Brain pericyte (primary cell): Measurements from ENCODE around the gene ASCL2.

Experiments used
- DNase-seq: peaks from one replicate; pipeline ENCODE4 v3.0.0-alpha.2; 2012; ENCODE audit warnings: low read depth, low spot score

The ASCL2 gene

GRCh38 chr11:2234963-2235362 lies 35.4 kb downstream of the ASCL2 start:
- no peak for DNase-seq

DNA sequence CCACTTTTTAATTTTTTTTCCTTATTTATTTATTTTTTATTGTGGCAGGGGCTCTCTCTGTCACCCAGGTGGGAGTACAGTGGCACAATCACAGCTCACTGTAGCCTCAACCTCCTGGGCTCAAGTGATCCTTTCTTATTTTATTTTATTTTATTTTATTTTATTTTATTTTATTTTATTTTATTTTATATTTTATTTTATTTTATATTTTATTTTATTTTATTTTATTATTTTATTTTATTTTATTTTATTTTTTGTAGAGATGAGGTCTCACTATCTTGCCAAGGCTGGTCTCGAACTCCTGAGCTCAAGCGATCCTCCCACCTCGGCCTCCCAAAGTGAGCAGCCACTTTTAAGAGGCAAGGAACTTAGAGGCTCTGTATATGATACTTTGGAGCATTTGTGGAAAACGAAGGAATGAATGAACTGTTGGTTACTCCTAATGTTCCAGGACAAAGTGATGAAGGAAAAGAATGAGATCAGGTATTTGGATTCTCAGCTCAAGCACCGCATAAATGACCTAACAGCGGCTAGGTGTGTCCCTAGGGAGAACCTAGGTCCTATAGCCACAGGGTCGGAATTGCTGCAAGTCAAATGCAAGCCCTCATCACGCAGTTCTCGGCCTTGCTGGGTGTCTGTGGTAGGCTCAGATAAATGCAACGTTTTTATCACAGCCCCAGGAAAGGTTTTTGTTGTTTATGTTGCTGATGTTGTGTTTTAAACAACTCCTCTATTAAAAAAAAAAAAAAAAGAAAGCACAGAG lies 36.5 kb downstream of the ASCL2 start:
- no peak for DNase-seq

- no peak for DNase-seq
Measured at GRCh38 chr11:2229713-2230297, 40.6 kb downstream of the ASCL2 start.

- no peak for DNase-seq
Measured at GRCh38 chr11:2224254-2224653, 46.1 kb downstream of the ASCL2 start.

GRCh38 chr11:2223153-2223794 lies 47.1 kb downstream of the ASCL2 start:
- no peak for DNase-seq

GRCh38 chr11:2222451-2222850 lies 47.9 kb downstream of the ASCL2 start:
- DNase-seq, result no peak

DNA sequence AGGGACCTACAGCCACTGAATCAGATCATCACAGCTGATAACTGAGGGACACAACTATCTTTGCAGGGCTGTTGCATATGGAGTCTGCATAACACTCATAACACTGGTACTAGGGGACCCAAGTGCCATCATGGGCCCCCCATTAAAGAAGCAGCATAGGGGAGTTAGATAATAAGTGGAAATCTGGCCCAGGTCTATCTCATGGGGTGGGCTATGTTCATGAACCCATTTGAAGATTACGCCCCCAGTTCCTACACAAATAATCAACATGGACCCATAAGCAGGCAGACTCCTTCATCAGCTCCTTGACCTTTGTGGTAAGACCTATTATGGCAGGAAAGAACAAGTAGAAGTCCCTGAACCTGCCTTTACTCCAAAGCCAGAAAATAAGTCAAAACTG lies 48.8 kb downstream of the ASCL2 start:
- DNase-seq, result no peak

GRCh38 chr11:2221024-2221423 lies 49.4 kb downstream of the ASCL2 start:
- DNase-seq, result no peak

DNA sequence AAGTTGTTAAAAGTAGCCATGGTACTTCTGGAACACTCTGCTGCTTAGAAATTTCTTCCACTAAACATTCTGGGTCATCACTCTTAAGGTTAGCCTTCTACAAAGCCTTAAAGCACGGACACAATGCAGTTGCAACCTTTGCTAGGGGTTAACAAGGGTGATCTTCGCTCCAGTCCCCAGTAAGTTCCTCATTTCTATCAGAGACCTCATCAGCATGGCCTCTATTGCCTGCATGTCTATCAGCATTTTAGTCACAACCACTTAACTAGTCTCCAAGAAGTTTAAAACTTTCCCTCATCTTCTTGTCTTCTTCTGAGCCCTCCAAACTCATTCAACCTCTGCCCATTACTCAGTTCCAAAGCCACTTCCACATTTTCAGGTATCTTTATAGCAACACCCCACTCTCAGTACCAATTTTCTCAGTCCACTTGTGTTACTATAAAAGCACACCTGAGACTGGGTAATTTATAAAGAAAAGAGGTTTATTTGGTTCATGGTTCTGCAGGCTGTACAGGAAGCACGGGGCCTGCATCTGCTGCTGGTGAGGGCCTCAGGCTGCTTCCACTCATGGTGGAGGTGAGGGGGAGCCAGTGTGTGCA lies 50.1 kb downstream of the ASCL2 start:
- DNase-seq, result no peak

DNA sequence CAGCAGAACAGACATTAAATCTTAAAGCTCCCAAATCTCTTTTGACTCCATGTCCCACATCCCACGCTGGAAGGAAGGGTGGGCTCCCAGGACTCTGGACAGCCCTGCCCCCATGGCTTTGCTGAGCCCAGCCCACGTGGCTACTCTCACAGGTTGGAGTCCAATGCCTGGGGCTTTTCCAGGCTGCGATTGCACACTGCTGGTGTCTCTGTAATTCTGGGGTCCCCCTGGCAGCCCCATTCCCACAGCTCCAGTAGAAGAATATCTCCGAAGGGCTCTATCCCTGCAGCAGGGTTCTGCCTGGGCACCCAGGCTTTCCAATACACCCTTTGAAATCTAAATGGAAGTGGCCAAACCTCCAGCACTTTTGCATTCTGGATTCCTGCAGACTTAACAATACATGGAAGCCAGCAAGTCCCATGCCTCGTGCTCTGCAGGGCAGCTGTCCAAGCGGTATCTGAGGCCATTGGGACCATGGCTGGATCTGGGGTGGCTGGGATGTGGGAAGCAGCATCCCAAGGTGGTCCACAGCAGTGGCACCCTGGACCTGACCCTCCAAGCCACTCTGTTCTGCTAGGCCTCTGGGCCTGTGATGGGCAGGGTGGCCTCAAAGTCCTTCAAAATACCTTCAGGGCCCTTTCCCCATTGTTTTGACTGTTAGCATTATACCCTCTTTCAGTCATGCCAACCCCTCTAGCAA lies 50.9 kb downstream of the ASCL2 start:
- no peak for DNase-seq
